Karpas-422 (cell line): ENCODE data around the gene AFAP1L1. TPM values are rescaled to one million over a fixed set of nuclear protein-coding genes. Genes with fewer than 3 reads are reported as not detected.

Source experiments
- DNase-seq: peaks from one replicate; pipeline ENCODE4 v3.0.0-alpha.2; 2015
- H2AFZ ChIP-seq: fragments of 200-600 bp; sonication (generic); 2 replicates; pipeline ENCODE4 v1.6.1; 2014; ENCODE audit warnings: antibody characterized with exemption, low read length, mixed read lengths
- H3K27ac ChIP-seq: fragments of 200-600 bp; sonication (generic); 2 replicates; pipeline ENCODE4 v1.5.1; 2014; ENCODE audit warnings: mild to moderate bottlenecking, low read length, moderate library complexity
- H3K27me3 ChIP-seq: fragments of 200-600 bp; sonication (generic); 2 replicates; pipeline ENCODE4 v1.6.1; 2014; ENCODE audit warnings: low read length, mixed read lengths
- H3K36me3 ChIP-seq: fragments of 200-600 bp; sonication (generic); 2 replicates; pipeline ENCODE4 v1.6.1; 2014; ENCODE audit warnings: low read length, mixed read lengths; ENCODE audit not compliant: insufficient read depth
- H3K4me1 ChIP-seq: fragments of 200-600 bp; sonication (generic); 2 replicates; pipeline ENCODE4 v1.6.1; 2014; ENCODE audit warnings: mild to moderate bottlenecking, low read length, mixed read lengths
- H3K4me2 ChIP-seq: fragments of 200-600 bp; sonication (generic); 2 replicates; pipeline ENCODE4 v1.6.1; 2014; ENCODE audit warnings: low read length, low read depth, mild to moderate bottlenecking; ENCODE audit not compliant: poor library complexity, severe bottlenecking
- H3K4me3 ChIP-seq: fragments of 200-600 bp; sonication (generic); 2 replicates; pipeline ENCODE4 v1.5.1; 2014; ENCODE audit warnings: mild to moderate bottlenecking, antibody characterized with exemption, low read length, mixed read lengths
- H3K79me2 ChIP-seq: fragments of 200-600 bp; sonication (generic); 2 replicates; pipeline ENCODE4 v1.6.1; 2014; ENCODE audit warnings: mild to moderate bottlenecking, low read length, mixed read lengths
- H3K9ac ChIP-seq: fragments of 200-600 bp; sonication (generic); 2 replicates; pipeline ENCODE4 v1.6.0; 2014; ENCODE audit warnings: low read length
- H3K9me2 ChIP-seq: fragments of 200-600 bp; sonication (generic), shearing (Covaris generic); replicated peaks from 2 replicates; pipeline ENCODE4 v1.6.0; 2014; ENCODE audit warnings: mild to moderate bottlenecking, low read length, moderate library complexity; ENCODE audit not compliant: insufficient read depth
- H3K9me3 ChIP-seq: fragments of 300-700, 200-600 bp; sonication (generic); 2 replicates; pipeline ENCODE4 v1.6.1; 2014; ENCODE audit warnings: low read length, mixed read lengths
- H4K20me1 ChIP-seq: fragments of 200-600 bp; sonication (generic); 2 replicates; pipeline ENCODE4 v1.6.1; 2014; ENCODE audit warnings: mild to moderate bottlenecking, antibody characterized with exemption, low read length, low read depth; ENCODE audit not compliant: insufficient read depth
- total RNA-seq: library from RNA; depleted of rRNA; stranded (reverse); fragments of >200 nt; shearing (Covaris generic); gene quantifications from 2 replicates; pipeline ENCODE4 v1.2.3, GENCODE V29; 2014; ENCODE audit warnings: low replicate concordance

AFAP1L1 gene
- total RNA-seq, 1 experiment from 2014 or later = not detected

- Histone ChIP-seq H3K4me1 (no peaks in the 10 kb centered on the region), H3K36me3 (no peaks in the 10 kb centered on the region), H3K79me2 (no peaks in the 10 kb centered on the region), H4K20me1 (no peaks in the 10 kb centered on the region), H3K4me3 (no peak overlapping the region), H3K27me3 (no peaks in the 10 kb centered on the region), H3K9me3 (no peaks in the 10 kb centered on the region), H2AFZ (no peak overlapping the region), H3K27ac (no peak overlapping the region), H3K9me2 (no peaks in the 10 kb centered on the region), H3K4me2 (no peak overlapping the region), H3K9ac (no peak overlapping the region)
- DNase-seq = no peak
Measured at GRCh38 chr5:149325894-149326293, 54.2 kb downstream of the AFAP1L1 start.

GRCh38 chr5:149326611-149327010 lies 55.0 kb downstream of the AFAP1L1 start:
- H3K4me1 ChIP-seq = no peaks in the 10 kb centered on the region
- H3K9ac ChIP-seq = no peak overlapping the region
- H2AFZ ChIP-seq = no peak overlapping the region
- no peaks in the 10 kb centered on the region for H3K36me3 ChIP-seq
- H3K27me3 ChIP-seq = no peaks in the 10 kb centered on the region
- no peak overlapping the region for H3K4me2 ChIP-seq
- no peak overlapping the region for H3K4me3 ChIP-seq
- no peaks in the 10 kb centered on the region for H3K9me2 ChIP-seq
- DNase-seq = no peak
- H3K27ac ChIP-seq = no peak overlapping the region
- no peaks in the 10 kb centered on the region for H3K79me2 ChIP-seq
- H3K9me3 ChIP-seq = no peaks in the 10 kb centered on the region
- no peaks in the 10 kb centered on the region for H4K20me1 ChIP-seq

- no peak overlapping the region for H3K4me3 ChIP-seq
- no peak for DNase-seq
- no peak overlapping the region for H3K27ac ChIP-seq
- no peak overlapping the region for H2AFZ ChIP-seq
- no peaks in the 10 kb centered on the region for H4K20me1 ChIP-seq
- H3K36me3 ChIP-seq = no peaks in the 10 kb centered on the region
- H3K9me3 ChIP-seq = no peaks in the 10 kb centered on the region
- H3K4me2 ChIP-seq = no peak overlapping the region
- H3K79me2 ChIP-seq = no peaks in the 10 kb centered on the region
- no peaks in the 10 kb centered on the region for H3K4me1 ChIP-seq
- no peaks in the 10 kb centered on the region for H3K9me2 ChIP-seq
- no peak overlapping the region for H3K9ac ChIP-seq
- H3K27me3 ChIP-seq = no peaks in the 10 kb centered on the region
Measured at GRCh38 chr5:149328177-149328576, 56.5 kb downstream of the AFAP1L1 start.

GRCh38 chr5:149333711-149334443 lies 62.2 kb downstream of the AFAP1L1 start:
- DNase-seq = no peak
- Histone ChIP-seq H3K79me2 (no peaks in the 10 kb centered on the region), H3K4me2 (no peak overlapping the region), H3K4me3 (no peak overlapping the region), H3K27ac (no peak overlapping the region), H4K20me1 (no peaks in the 10 kb centered on the region), H3K9me2 (no peaks in the 10 kb centered on the region), H3K4me1 (no peaks in the 10 kb centered on the region), H3K27me3 (no peaks in the 10 kb centered on the region), H3K9me3 (no peaks in the 10 kb centered on the region), H3K36me3 (no peaks in the 10 kb centered on the region), H2AFZ (no peak overlapping the region), H3K9ac (no peak overlapping the region)

- Histone ChIP-seq H3K36me3 (no peaks in the 10 kb centered on the region), H2AFZ (no peak overlapping the region), H3K9ac (no peak overlapping the region), H3K79me2 (no peaks in the 10 kb centered on the region), H4K20me1 (no peaks in the 10 kb centered on the region), H3K9me3 (no peaks in the 10 kb centered on the region), H3K4me1 (no peaks in the 10 kb centered on the region), H3K27me3 (no peaks in the 10 kb centered on the region), H3K9me2 (no peaks in the 10 kb centered on the region), H3K4me3 (no peak overlapping the region), H3K4me2 (no peak overlapping the region), H3K27ac (no peak overlapping the region)
- no peak for DNase-seq
Measured at GRCh38 chr5:149337736-149338135, 66.1 kb downstream of the AFAP1L1 start.

GRCh38 chr5:149338364-149338763 lies 66.7 kb downstream of the AFAP1L1 start:
- Histone ChIP-seq H3K36me3 (no peaks in the 10 kb centered on the region), H3K4me2 (no peak overlapping the region), H3K9ac (no peak overlapping the region), H3K9me2 (no peaks in the 10 kb centered on the region), H2AFZ (no peak overlapping the region), H3K79me2 (no peaks in the 10 kb centered on the region), H3K9me3 (no peaks in the 10 kb centered on the region), H3K4me3 (no peak overlapping the region), H3K27me3 (no peaks in the 10 kb centered on the region), H4K20me1 (no peaks in the 10 kb centered on the region), H3K4me1 (no peaks in the 10 kb centered on the region), H3K27ac (no peak overlapping the region)
- no peak for DNase-seq

GRCh38 chr5:149340920-149341319 lies 69.3 kb downstream of the AFAP1L1 start:
- Histone ChIP-seq H3K79me2 (peaks cover 5% of the 10 kb centered on the region), H3K36me3 (no peaks in the 10 kb centered on the region), H3K4me1 (peaks cover 10% of the 10 kb centered on the region), H3K4me2 (no peak overlapping the region), H3K27ac (no peak overlapping the region), H3K4me3 (no peak overlapping the region), H4K20me1 (no peaks in the 10 kb centered on the region), H3K27me3 (no peaks in the 10 kb centered on the region), H2AFZ (no peak overlapping the region), H3K9ac (no peak overlapping the region), H3K9me3 (no peaks in the 10 kb centered on the region), H3K9me2 (no peaks in the 10 kb centered on the region)
- no peak for DNase-seq

- Histone ChIP-seq H3K4me1 (peaks cover 15% of the 10 kb centered on the region), H4K20me1 (no peaks in the 10 kb centered on the region), H2AFZ (no peak overlapping the region), H3K9me2 (no peaks in the 10 kb centered on the region), H3K36me3 (peaks cover under 1% of the 10 kb centered on the region; the same call in 1 of the 2 replicates), H3K9me3 (no peaks in the 10 kb centered on the region), H3K27me3 (no peaks in the 10 kb centered on the region), H3K79me2 (peaks cover 14% of the 10 kb centered on the region), H3K9ac (no peak overlapping the region), H3K4me2 (no peak overlapping the region), H3K27ac (no peak overlapping the region), H3K4me3 (no peak overlapping the region)
- DNase-seq = no peak
Measured at GRCh38 chr5:149341876-149342275, 70.2 kb downstream of the AFAP1L1 start.
